Measurements from ENCODE around the gene KPNA2. TPM values are rescaled to one million over a fixed set of nuclear protein-coding genes. Genes with fewer than 3 reads are reported as not detected.
A peak's percentile ranks its signal among the peaks of the same experiment; 100 is the strongest.

KPNA2 gene
- total and polyA plus RNA-seq, 9 of the 15 experiments (the other 6 are each of a cell fraction or from before 2014, with no cell fraction given) = 132 to 984 (median 241) TPM

DNA sequence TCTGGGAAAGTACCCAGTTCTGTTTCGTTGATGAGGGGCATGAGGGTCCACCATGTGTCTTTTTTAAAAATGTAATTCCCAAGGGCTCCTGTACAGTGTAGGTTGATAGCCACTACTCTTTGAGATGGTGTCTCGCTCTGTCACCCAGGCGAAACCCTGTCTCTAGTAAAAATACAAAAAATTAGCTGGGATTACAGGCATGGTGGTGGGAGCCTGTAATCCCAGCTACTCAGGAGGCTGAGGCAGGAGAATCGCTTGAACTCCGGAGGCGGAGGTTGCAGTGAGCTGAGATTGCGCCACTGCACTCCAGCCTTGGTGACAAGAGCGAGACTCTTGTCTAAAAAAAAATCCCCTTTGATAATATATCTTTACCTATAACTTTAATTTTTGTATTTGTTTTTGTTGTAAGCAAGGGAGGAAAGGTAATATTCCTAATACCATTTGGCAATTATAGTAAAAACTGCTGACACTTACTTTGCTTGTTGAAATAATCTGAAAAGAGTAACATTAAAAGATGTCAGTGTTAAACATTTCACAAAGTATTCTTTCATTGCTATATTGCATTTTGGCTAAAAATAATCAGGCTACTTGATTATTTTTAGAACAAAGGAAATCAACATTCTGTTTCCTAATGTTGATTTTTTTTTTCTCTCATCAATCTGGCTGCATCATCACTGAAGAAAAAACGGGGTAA is 11.8 kb downstream of the KPNA2 start (continued):
- TF ChIP-seq, protein P1, sequence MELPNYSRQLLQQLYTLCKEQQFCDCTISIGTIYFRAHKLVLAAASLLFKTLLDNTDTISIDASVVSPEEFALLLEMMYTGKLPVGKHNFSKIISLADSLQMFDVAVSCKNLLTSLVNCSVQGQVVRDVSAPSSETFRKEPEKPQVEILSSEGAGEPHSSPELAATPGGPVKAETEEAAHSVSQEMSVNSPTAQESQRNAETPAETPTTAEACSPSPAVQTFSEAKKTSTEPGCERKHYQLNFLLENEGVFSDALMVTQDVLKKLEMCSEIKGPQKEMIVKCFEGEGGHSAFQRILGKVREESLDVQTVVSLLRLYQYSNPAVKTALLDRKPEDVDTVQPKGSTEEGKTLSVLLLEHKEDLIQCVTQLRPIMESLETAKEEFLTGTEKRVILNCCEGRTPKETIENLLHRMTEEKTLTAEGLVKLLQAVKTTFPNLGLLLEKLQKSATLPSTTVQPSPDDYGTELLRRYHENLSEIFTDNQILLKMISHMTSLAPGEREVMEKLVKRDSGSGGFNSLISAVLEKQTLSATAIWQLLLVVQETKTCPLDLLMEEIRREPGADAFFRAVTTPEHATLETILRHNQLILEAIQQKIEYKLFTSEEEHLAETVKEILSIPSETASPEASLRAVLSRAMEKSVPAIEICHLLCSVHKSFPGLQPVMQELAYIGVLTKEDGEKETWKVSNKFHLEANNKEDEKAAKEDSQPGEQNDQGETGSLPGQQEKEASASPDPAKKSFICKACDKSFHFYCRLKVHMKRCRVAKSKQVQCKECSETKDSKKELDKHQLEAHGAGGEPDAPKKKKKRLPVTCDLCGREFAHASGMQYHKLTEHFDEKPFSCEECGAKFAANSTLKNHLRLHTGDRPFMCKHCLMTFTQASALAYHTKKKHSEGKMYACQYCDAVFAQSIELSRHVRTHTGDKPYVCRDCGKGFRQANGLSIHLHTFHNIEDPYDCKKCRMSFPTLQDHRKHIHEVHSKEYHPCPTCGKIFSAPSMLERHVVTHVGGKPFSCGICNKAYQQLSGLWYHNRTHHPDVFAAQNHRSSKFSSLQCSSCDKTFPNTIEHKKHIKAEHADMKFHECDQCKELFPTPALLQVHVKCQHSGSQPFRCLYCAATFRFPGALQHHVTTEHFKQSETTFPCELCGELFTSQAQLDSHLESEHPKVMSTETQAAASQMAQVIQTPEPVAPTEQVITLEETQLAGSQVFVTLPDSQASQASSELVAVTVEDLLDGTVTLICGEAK (IDR thresholded peaks at IDR 0.05) = no peak
- TF ChIP-seq, protein P1 (CRISPR knock-in tag; IDR thresholded peaks at IDR 0.05) = no peak
- TF ChIP-seq MAFG (tag; conservative IDR thresholded peaks at IDR 0.05) = peak; percentile 48
- TF ChIP-seq, protein P2, sequence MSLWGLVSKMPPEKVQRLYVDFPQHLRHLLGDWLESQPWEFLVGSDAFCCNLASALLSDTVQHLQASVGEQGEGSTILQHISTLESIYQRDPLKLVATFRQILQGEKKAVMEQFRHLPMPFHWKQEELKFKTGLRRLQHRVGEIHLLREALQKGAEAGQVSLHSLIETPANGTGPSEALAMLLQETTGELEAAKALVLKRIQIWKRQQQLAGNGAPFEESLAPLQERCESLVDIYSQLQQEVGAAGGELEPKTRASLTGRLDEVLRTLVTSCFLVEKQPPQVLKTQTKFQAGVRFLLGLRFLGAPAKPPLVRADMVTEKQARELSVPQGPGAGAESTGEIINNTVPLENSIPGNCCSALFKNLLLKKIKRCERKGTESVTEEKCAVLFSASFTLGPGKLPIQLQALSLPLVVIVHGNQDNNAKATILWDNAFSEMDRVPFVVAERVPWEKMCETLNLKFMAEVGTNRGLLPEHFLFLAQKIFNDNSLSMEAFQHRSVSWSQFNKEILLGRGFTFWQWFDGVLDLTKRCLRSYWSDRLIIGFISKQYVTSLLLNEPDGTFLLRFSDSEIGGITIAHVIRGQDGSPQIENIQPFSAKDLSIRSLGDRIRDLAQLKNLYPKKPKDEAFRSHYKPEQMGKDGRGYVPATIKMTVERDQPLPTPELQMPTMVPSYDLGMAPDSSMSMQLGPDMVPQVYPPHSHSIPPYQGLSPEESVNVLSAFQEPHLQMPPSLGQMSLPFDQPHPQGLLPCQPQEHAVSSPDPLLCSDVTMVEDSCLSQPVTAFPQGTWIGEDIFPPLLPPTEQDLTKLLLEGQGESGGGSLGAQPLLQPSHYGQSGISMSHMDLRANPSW (CRISPR knock-in tag; IDR thresholded peaks at IDR 0.05) = no peak

All from K562 (cell line).